Right renal pelvis (tissue), 4 donors: Measurements from ENCODE around the gene UMODL1. TPM values are rescaled to one million over a fixed set of nuclear protein-coding genes. Genes with fewer than 3 reads are reported as not detected.

ENCODE experiments used
- DNase-seq, 4 donors: peaks; one replicate each; pipeline ENCODE4 v3.0.0-alpha.2; 2013; ENCODE audit warnings: low read depth in 4 of 4, low spot score in 3 of 4, missing footprints in 1 of 4
- polyA plus RNA-seq, 4 donors: library from polyadenylated mRNA; unstranded; fragments of 120-200 nt; gene quantifications; one replicate each; pipeline ENCODE4 v1.2.1, GENCODE V29; 2013; ENCODE audit not compliant: insufficient read length in 4 of 4

The UMODL1 gene
- polyA plus RNA-seq, 4 donors = 0.06 to 0.20 (median 0.11) TPM

- DNase-seq = no peak
These were observed 32.7 kb upstream of the UMODL1 start for GRCh38 chr21:42038393-42038792.

- DNase-seq = no peak
These were observed 32.2 kb upstream of the UMODL1 start for GRCh38 chr21:42038826-42039425.

- DNase-seq = no peak
These were observed 31.6 kb upstream of the UMODL1 start for GRCh38 chr21:42039470-42039901.

- no peak for DNase-seq
These were observed 31.2 kb upstream of the UMODL1 start for GRCh38 chr21:42039911-42040351.

- DNase-seq = no peak
These were observed 30.5 kb upstream of the UMODL1 start for GRCh38 chr21:42040411-42041180.

- DNase-seq = no peak
These were observed 29.9 kb upstream of the UMODL1 start for GRCh38 chr21:42041246-42041645.

GRCh38 chr21:42041711-42042110 lies 29.4 kb upstream of the UMODL1 start:
- no peak for DNase-seq

- DNase-seq = no peak
These were observed 28.5 kb upstream of the UMODL1 start for GRCh38 chr21:42042651-42043050.

- no peak for DNase-seq
These were observed 27.8 kb upstream of the UMODL1 start for GRCh38 chr21:42043201-42043895.

GRCh38 chr21:42043961-42044360 lies 27.2 kb upstream of the UMODL1 start:
- DNase-seq = no peak

GRCh38 chr21:42044871-42045495 lies 26.1 kb upstream of the UMODL1 start:
- no peak for DNase-seq

- DNase-seq = no peak
These were observed 23.1 kb upstream of the UMODL1 start for GRCh38 chr21:42047821-42048613.

GRCh38 chr21:42048870-42049577 lies 22.1 kb upstream of the UMODL1 start:
- no peak for DNase-seq

- DNase-seq = no peak
These were observed 21.3 kb upstream of the UMODL1 start for GRCh38 chr21:42049578-42050430.

GRCh38 chr21:42051788-42052187 lies 19.3 kb upstream of the UMODL1 start:
- DNase-seq = no peak

- no peak for DNase-seq
These were observed 15.7 kb upstream of the UMODL1 start for GRCh38 chr21:42055425-42055824.

GRCh38 chr21:42056468-42056867 lies 14.6 kb upstream of the UMODL1 start:
- DNase-seq = no peak

GRCh38 chr21:42056996-42057689 lies 14.0 kb upstream of the UMODL1 start:
- no peak for DNase-seq
